Neural cell (in vitro differentiated cells): Measurements from ENCODE around the gene XRCC3. TPM values are rescaled to one million over a fixed set of nuclear protein-coding genes. Genes with fewer than 3 reads are reported as not detected.

Source experiments
- H2AFZ ChIP-seq: fragments of 200-600, 300-800 bp; sonication (generic), shearing (Covaris generic); 2 replicates; pipeline ENCODE4 v1.6.0; 2014; ENCODE audit warnings: low read depth, mild to moderate bottlenecking, antibody characterized with exemption, low read length, moderate library complexity
- H3F3A ChIP-seq: fragments of 200-600 bp; shearing (Covaris generic); 2 replicates; pipeline ENCODE4 v1.6.1; 2016; ENCODE audit warnings: mild to moderate bottlenecking, moderate library complexity, mixed read lengths, antibody characterized with exemption, low read length; ENCODE audit not compliant: insufficient read depth, poor library complexity, severe bottlenecking
- H3K27ac ChIP-seq: fragments of 200-600, 300-800 bp; sonication (generic), shearing (Covaris generic); 2 replicates; pipeline ENCODE4 v1.5.1; 2014; ENCODE audit warnings: mild to moderate bottlenecking, low read length, moderate library complexity
- H3K27me3 ChIP-seq: fragments of 300-800, 200-600 bp; sonication (generic), shearing (Covaris generic); 2 replicates; pipeline ENCODE4 v1.6.0; 2014; ENCODE audit warnings: mild to moderate bottlenecking, low read depth, low read length, moderate library complexity; ENCODE audit not compliant: insufficient read depth
- H3K36me3 ChIP-seq: fragments of 300-800, 200-600 bp; sonication (generic), shearing (Covaris generic); 2 replicates; pipeline ENCODE4 v1.5.1; 2014; ENCODE audit warnings: mild to moderate bottlenecking, antibody characterized with exemption, low read length, moderate library complexity; ENCODE audit not compliant: insufficient read depth
- H3K4me2 ChIP-seq: fragments of 300-800, 200-600 bp; sonication (generic), shearing (Covaris generic); 2 replicates; pipeline ENCODE4 v1.6.0; 2014; ENCODE audit warnings: mild to moderate bottlenecking, low read length
- H3K4me3 ChIP-seq: fragments of 300-800, 200-600 bp; sonication (generic), shearing (Covaris generic); 2 replicates; pipeline ENCODE4 v1.5.1; 2014; ENCODE audit warnings: mild to moderate bottlenecking, low read length, moderate library complexity
- H3K79me2 ChIP-seq: fragments of 200-600 bp; shearing (Covaris generic); replicated peaks from 2 replicates; pipeline ENCODE4 v1.6.0; 2014; ENCODE audit warnings: mild to moderate bottlenecking, low read length, moderate library complexity; ENCODE audit not compliant: insufficient read depth
- H3K9ac ChIP-seq: fragments of 300-800, 200-600 bp; sonication (generic), shearing (Covaris generic); 2 replicates; pipeline ENCODE4 v1.6.1; 2016; ENCODE audit warnings: mild to moderate bottlenecking, low read length, mixed read lengths
- H3K9me2 ChIP-seq: fragments of 200-600 bp; shearing (Covaris generic); 2 replicates; pipeline ENCODE4 v1.6.1; 2016; ENCODE audit warnings: mild to moderate bottlenecking, low read length, mixed read lengths; ENCODE audit not compliant: insufficient read depth
- H3K9me3 ChIP-seq: fragments of 200-600, 300-800 bp; sonication (generic), shearing (Covaris generic); 2 replicates; pipeline ENCODE4 v1.6.1; 2016; ENCODE audit warnings: mild to moderate bottlenecking, mixed run types, low read length, moderate library complexity, mixed read lengths
- H4K20me1 ChIP-seq: fragments of 200-600 bp; shearing (Covaris generic); 2 replicates; pipeline ENCODE4 v1.6.1; 2016; ENCODE audit warnings: mild to moderate bottlenecking, mixed run types; ENCODE audit not compliant: insufficient read depth
- EP300 ChIP-seq: fragments of 450-650 bp; conservative IDR thresholded peaks from 2 replicates; pipeline ENCODE4 v1.6.1; 2014; ENCODE audit warnings: antibody characterized with exemption, mild to moderate bottlenecking, moderate library complexity; ENCODE audit not compliant: poor library complexity, severe bottlenecking
- EZH2 ChIP-seq: fragments of 200-600, 300-800 bp; shearing (Covaris generic), sonication (generic); IDR thresholded peaks from 2 replicates; pipeline ENCODE4 v1.6.1; 2014; ENCODE audit warnings: antibody characterized with exemption, low read length, borderline replicate concordance, mild to moderate bottlenecking; ENCODE audit not compliant: insufficient read depth, poor library complexity, severe bottlenecking
- MXI1 ChIP-seq: fragments of 450-650 bp; conservative IDR thresholded peaks from 2 replicates; pipeline ENCODE4 v1.6.1; 2014; ENCODE audit warnings: antibody characterized with exemption, mild to moderate bottlenecking; ENCODE audit not compliant: poor library complexity, severe bottlenecking
- POLR2AphosphoS5 ChIP-seq: IDR thresholded peaks from 2 replicates; pipeline ENCODE4 v1.6.1; 2012
- RAD21 ChIP-seq: fragments of 450-650 bp; conservative IDR thresholded peaks from 2 replicates; pipeline ENCODE4 v1.6.1; 2014; ENCODE audit warnings: antibody characterized with exemption, mild to moderate bottlenecking, moderate library complexity
- SMC3 ChIP-seq: fragments of 450-650 bp; conservative IDR thresholded peaks from 2 replicates; pipeline ENCODE4 v1.6.1; 2014; ENCODE audit warnings: antibody characterized with exemption, mild to moderate bottlenecking, moderate library complexity; ENCODE audit not compliant: poor library complexity
- TAF1 ChIP-seq: IDR thresholded peaks from 2 replicates; pipeline ENCODE4 v1.6.1; 2012; ENCODE audit warnings: low read depth
- polyA plus RNA-seq: library from polyadenylated mRNA; depleted of rRNA; stranded (reverse); fragments of >200 nt; gene quantifications from 2 replicates; pipeline ENCODE4 v1.2.3, GENCODE V29; 2014
- TF ChIP-seq, protein P1 (sequence below): IDR thresholded peaks from 2 replicates; pipeline ENCODE4 v1.6.1; 2012; ENCODE audit warnings: borderline replicate concordance
- TF ChIP-seq, protein P2 (sequence below): fragments of 450-650 bp; IDR thresholded peaks from 2 replicates; pipeline ENCODE4 v1.5.1; 2014; ENCODE audit warnings: antibody characterized with exemption, mild to moderate bottlenecking, moderate library complexity; ENCODE audit not compliant: poor library complexity, severe bottlenecking

XRCC3 gene
- polyA plus RNA-seq, 1 donor from 2014 or later, result 14.6 TPM

DNA sequence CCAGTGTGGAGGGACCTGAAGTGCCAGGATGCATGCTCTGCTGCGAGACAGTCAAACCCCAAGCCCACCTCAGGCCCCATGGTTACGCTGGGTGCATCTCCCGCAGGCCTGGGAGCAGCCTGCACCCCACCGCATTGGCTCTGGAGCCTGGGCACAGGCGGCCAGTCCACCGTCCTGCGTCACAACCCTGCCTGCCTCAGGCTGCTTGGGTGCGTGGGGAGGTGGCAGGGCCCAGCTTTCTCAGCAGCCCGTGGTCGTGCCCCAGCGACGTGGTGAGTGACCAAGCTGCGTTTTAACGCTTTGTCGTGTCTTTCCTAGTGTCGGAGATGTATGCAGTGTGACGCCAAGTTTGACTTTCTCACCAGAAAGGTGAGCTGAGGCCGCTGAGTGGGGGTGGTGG is 11.2 kb upstream of the XRCC3 start:
- peaks cover 13% of the 10 kb centered on the region for H3K79me2 ChIP-seq
- no peak overlapping the region for H2AFZ ChIP-seq
- TF ChIP-seq SMC3 (no peak), EZH2 (no peak), TAF1 (no peak)
- H3K36me3 ChIP-seq, result no peaks in the 10 kb centered on the region
- no peaks in the 10 kb centered on the region for H3F3A ChIP-seq
- no peak overlapping the region for H3K4me3 ChIP-seq
- no peaks in the 10 kb centered on the region for H3K9me3 ChIP-seq
- no peaks in the 10 kb centered on the region for H3K27me3 ChIP-seq
- H4K20me1 ChIP-seq, result no peaks in the 10 kb centered on the region
- H3K9ac ChIP-seq, result no peak overlapping the region
- H3K9me2 ChIP-seq, result no peaks in the 10 kb centered on the region
- H3K27ac ChIP-seq, result no peak overlapping the region
- H3K4me2 ChIP-seq, result no peak overlapping the region

DNA sequence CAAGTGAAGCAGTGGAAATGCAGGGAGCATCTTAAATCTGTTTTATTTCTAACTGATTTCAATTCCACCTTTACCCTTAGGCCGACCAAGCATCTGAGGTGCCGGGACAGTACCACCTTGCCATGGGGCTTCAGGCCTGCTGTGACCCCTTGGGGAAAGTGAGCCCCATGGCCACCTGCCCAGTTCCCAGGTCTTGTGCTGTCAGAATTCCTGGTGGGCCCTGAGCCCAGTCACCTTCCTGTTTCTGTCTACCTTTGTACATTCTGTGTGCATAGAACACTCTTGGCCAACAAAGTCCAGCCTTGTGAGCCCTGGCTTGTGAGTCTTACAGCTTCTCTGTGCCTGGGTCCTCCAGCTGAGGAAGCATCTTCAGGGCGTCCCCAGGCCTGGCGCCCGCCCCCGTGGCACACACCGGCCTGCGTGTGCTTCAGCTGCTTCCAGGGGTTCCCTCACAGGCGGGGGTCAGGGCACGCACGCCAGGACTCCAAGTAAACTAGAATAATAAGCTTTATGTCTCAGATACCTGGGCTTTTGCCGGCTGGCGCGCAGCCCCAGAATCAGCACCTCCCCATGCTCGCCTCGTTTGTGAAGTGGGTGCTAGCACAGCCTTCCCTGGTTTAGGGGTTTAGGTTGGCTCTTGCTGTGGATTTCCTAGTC is 10.6 kb upstream of the XRCC3 start:
- H3K9me3 ChIP-seq, result no peaks in the 10 kb centered on the region
- no peak overlapping the region for H3K4me2 ChIP-seq
- H3K27ac ChIP-seq, result no peak overlapping the region
- no peaks in the 10 kb centered on the region for H3F3A ChIP-seq
- no peak for TF ChIP-seq SMC3
- no peaks in the 10 kb centered on the region for H3K36me3 ChIP-seq
- H2AFZ ChIP-seq, result no peak overlapping the region
- H3K9me2 ChIP-seq, result no peaks in the 10 kb centered on the region
- peaks cover 17% of the 10 kb centered on the region for H3K79me2 ChIP-seq
- no peak overlapping the region for H3K4me3 ChIP-seq
- H3K27me3 ChIP-seq, result no peaks in the 10 kb centered on the region
- no peak overlapping the region for H3K9ac ChIP-seq
- H4K20me1 ChIP-seq, result no peaks in the 10 kb centered on the region

DNA sequence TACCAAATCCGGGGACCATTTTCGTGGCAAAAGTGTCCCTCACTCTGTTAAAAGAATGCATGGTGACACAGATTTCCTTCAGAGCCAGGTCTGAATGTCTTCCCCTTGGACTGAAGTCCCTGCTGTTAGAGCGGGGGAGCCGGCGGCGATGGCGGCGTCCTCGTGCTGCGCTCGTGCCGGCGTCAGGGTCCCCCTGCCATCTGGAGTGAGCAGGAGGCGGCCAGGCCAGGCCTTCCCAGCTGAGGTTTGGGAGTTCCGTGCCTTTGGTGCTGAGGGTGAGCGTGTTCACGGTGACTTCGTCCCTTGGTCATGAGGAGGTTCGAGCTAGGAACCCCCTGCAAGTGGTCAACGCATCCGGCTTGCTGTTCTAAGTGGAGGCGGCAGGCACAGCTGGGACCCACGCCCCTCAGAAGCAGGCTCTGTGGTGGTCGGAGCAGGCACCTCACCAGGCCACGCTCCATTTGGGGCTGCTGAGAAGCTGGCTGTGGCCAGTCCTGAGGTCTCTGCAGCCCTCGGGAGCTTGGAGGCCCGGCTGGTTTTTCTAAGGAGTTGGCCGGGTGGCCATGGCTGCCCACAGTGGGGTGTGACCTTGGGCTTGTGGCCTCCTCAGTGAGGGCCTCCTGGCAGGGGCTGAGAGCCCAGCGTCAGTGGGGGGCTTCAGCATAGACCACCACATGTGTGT is 9.9 kb upstream of the XRCC3 start:
- H3K79me2 ChIP-seq, result peaks cover 22% of the 10 kb centered on the region

More for the DNA sequence above, 9.9 kb upstream of the XRCC3 start:
- Histone ChIP-seq H2AFZ (no peak overlapping the region), H3K4me3 (no peak overlapping the region), H3K9me2 (no peaks in the 10 kb centered on the region), H3K36me3 (no peaks in the 10 kb centered on the region), H3K9me3 (no peaks in the 10 kb centered on the region), H3K9ac (no peak overlapping the region), H4K20me1 (no peaks in the 10 kb centered on the region), H3K27ac (no peak overlapping the region), H3K4me2 (no peak overlapping the region), H3K27me3 (no peaks in the 10 kb centered on the region), H3F3A (no peaks in the 10 kb centered on the region)
- TF ChIP-seq EP300 (no peak), MXI1 (no peak), EZH2 (no peak), RAD21 (no peak), SMC3 (no peak), POLR2AphosphoS5 (no peak), TAF1 (no peak)
- TF ChIP-seq, protein P1, sequence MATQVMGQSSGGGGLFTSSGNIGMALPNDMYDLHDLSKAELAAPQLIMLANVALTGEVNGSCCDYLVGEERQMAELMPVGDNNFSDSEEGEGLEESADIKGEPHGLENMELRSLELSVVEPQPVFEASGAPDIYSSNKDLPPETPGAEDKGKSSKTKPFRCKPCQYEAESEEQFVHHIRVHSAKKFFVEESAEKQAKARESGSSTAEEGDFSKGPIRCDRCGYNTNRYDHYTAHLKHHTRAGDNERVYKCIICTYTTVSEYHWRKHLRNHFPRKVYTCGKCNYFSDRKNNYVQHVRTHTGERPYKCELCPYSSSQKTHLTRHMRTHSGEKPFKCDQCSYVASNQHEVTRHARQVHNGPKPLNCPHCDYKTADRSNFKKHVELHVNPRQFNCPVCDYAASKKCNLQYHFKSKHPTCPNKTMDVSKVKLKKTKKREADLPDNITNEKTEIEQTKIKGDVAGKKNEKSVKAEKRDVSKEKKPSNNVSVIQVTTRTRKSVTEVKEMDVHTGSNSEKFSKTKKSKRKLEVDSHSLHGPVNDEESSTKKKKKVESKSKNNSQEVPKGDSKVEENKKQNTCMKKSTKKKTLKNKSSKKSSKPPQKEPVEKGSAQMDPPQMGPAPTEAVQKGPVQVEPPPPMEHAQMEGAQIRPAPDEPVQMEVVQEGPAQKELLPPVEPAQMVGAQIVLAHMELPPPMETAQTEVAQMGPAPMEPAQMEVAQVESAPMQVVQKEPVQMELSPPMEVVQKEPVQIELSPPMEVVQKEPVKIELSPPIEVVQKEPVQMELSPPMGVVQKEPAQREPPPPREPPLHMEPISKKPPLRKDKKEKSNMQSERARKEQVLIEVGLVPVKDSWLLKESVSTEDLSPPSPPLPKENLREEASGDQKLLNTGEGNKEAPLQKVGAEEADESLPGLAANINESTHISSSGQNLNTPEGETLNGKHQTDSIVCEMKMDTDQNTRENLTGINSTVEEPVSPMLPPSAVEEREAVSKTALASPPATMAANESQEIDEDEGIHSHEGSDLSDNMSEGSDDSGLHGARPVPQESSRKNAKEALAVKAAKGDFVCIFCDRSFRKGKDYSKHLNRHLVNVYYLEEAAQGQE, result no peak
- TF ChIP-seq, protein P2, sequence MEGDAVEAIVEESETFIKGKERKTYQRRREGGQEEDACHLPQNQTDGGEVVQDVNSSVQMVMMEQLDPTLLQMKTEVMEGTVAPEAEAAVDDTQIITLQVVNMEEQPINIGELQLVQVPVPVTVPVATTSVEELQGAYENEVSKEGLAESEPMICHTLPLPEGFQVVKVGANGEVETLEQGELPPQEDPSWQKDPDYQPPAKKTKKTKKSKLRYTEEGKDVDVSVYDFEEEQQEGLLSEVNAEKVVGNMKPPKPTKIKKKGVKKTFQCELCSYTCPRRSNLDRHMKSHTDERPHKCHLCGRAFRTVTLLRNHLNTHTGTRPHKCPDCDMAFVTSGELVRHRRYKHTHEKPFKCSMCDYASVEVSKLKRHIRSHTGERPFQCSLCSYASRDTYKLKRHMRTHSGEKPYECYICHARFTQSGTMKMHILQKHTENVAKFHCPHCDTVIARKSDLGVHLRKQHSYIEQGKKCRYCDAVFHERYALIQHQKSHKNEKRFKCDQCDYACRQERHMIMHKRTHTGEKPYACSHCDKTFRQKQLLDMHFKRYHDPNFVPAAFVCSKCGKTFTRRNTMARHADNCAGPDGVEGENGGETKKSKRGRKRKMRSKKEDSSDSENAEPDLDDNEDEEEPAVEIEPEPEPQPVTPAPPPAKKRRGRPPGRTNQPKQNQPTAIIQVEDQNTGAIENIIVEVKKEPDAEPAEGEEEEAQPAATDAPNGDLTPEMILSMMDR, result no peak
